ENCODE measurements around the gene ENPP6. TPM values are rescaled to one million over a fixed set of nuclear protein-coding genes. Genes with fewer than 3 reads are reported as not detected.

Gene ENPP6
- total RNA-seq, 1 donor = not detected

- Histone ChIP-seq H2AFZ (ENCODE audit: low read length) (no peak overlapping the region), H3K27me3 (ENCODE audit: insufficient read depth, low read length) (no peaks in the 10 kb centered on the region), H3K4me3 (ENCODE audit: insufficient read depth, low read length) (no peak overlapping the region), H3K9me3 (ENCODE audit: low read depth, low read length) (no peaks in the 10 kb centered on the region), H3K36me3 (ENCODE audit: insufficient read depth, low read length) (no peaks in the 10 kb centered on the region), H3K27ac (ENCODE audit: low read depth, low read length) (no peak overlapping the region), H4K20me1 (ENCODE audit: insufficient read depth, low read length) (no peaks in the 10 kb centered on the region), H3K4me2 (ENCODE audit: insufficient read depth, low read length) (no peak overlapping the region), H3K4me1 (ENCODE audit: insufficient read depth, low read length) (peaks cover 15% of the 10 kb centered on the region), H3K79me2 (ENCODE audit: insufficient read depth, low read length) (no peaks in the 10 kb centered on the region)
- TF ChIP-seq, protein P1, sequence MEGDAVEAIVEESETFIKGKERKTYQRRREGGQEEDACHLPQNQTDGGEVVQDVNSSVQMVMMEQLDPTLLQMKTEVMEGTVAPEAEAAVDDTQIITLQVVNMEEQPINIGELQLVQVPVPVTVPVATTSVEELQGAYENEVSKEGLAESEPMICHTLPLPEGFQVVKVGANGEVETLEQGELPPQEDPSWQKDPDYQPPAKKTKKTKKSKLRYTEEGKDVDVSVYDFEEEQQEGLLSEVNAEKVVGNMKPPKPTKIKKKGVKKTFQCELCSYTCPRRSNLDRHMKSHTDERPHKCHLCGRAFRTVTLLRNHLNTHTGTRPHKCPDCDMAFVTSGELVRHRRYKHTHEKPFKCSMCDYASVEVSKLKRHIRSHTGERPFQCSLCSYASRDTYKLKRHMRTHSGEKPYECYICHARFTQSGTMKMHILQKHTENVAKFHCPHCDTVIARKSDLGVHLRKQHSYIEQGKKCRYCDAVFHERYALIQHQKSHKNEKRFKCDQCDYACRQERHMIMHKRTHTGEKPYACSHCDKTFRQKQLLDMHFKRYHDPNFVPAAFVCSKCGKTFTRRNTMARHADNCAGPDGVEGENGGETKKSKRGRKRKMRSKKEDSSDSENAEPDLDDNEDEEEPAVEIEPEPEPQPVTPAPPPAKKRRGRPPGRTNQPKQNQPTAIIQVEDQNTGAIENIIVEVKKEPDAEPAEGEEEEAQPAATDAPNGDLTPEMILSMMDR (IDR thresholded peaks at IDR 0.05; ENCODE audit: extremely low read depth, low read depth, low read length) = no peak
- DNase-seq (ENCODE audit: insufficient read length, low spot score, missing footprints) = no peak
Measured at GRCh38 chr4:184259081-184259480, 41.4 kb upstream of the ENPP6 start.

- Histone ChIP-seq H3K79me2 (ENCODE audit: insufficient read depth, low read length) (no peaks in the 10 kb centered on the region), H2AFZ (ENCODE audit: low read length) (no peak overlapping the region), H3K4me2 (ENCODE audit: insufficient read depth, low read length) (no peak overlapping the region), H3K9me3 (ENCODE audit: low read depth, low read length) (no peaks in the 10 kb centered on the region), H3K4me3 (ENCODE audit: insufficient read depth, low read length) (no peak overlapping the region), H3K36me3 (ENCODE audit: insufficient read depth, low read length) (no peaks in the 10 kb centered on the region), H3K27ac (ENCODE audit: low read depth, low read length) (no peak overlapping the region), H3K27me3 (ENCODE audit: insufficient read depth, low read length) (no peaks in the 10 kb centered on the region), H4K20me1 (ENCODE audit: insufficient read depth, low read length) (no peaks in the 10 kb centered on the region), H3K4me1 (ENCODE audit: insufficient read depth, low read length) (no peaks in the 10 kb centered on the region)
- DNase-seq (ENCODE audit: insufficient read length, low spot score, missing footprints) = no peak
- TF ChIP-seq, protein P1 (IDR thresholded peaks at IDR 0.05; ENCODE audit: extremely low read depth, low read depth, low read length) = no peak
Measured at GRCh38 chr4:184255871-184256642, 38.4 kb upstream of the ENPP6 start.

GRCh38 chr4:184255361-184255760 lies 37.7 kb upstream of the ENPP6 start:
- H3K36me3 ChIP-seq (ENCODE audit: insufficient read depth, low read length) = no peaks in the 10 kb centered on the region
- H2AFZ ChIP-seq (ENCODE audit: low read length) = no peak overlapping the region
- no peak for DNase-seq (ENCODE audit: insufficient read length, low spot score, missing footprints)
- TF ChIP-seq, protein P1 (IDR thresholded peaks at IDR 0.05; ENCODE audit: extremely low read depth, low read depth, low read length) = no peak
- no peak overlapping the region for H3K27ac ChIP-seq (ENCODE audit: low read depth, low read length)
- H3K4me3 ChIP-seq (ENCODE audit: insufficient read depth, low read length) = no peak overlapping the region
- no peaks in the 10 kb centered on the region for H3K9me3 ChIP-seq (ENCODE audit: low read depth, low read length)
- H3K79me2 ChIP-seq (ENCODE audit: insufficient read depth, low read length) = no peaks in the 10 kb centered on the region
- H3K4me1 ChIP-seq (ENCODE audit: insufficient read depth, low read length) = no peaks in the 10 kb centered on the region
- H3K4me2 ChIP-seq (ENCODE audit: insufficient read depth, low read length) = no peak overlapping the region
- H3K27me3 ChIP-seq (ENCODE audit: insufficient read depth, low read length) = no peaks in the 10 kb centered on the region
- H4K20me1 ChIP-seq (ENCODE audit: insufficient read depth, low read length) = no peaks in the 10 kb centered on the region

DNA sequence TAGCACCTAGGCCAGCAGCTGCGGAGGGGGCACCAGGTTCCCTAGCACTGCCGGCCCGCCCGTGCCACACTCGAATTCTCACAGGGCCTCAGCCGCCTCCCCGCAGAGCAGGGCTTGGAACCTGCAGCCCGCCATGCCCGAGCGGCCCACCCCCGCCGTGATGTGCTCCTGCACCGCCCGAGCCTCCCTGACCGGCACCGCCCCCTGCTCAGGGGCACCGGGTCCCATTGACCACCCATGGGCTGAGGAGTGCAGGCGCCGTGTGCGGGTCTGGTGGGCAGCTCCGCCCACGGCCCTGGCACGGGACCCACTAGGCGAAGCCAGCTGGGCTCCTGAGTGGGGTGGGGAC lies 35.4 kb upstream of the ENPP6 start:
- Histone ChIP-seq H3K36me3 (ENCODE audit: insufficient read depth, low read length) (no peaks in the 10 kb centered on the region), H3K4me2 (ENCODE audit: insufficient read depth, low read length) (no peak overlapping the region), H3K4me1 (ENCODE audit: insufficient read depth, low read length) (no peaks in the 10 kb centered on the region), H3K9me3 (ENCODE audit: low read depth, low read length) (no peaks in the 10 kb centered on the region), H4K20me1 (ENCODE audit: insufficient read depth, low read length) (no peaks in the 10 kb centered on the region), H2AFZ (ENCODE audit: low read length) (no peak overlapping the region), H3K27ac (ENCODE audit: low read depth, low read length) (no peak overlapping the region), H3K27me3 (ENCODE audit: insufficient read depth, low read length) (no peaks in the 10 kb centered on the region), H3K4me3 (ENCODE audit: insufficient read depth, low read length) (no peak overlapping the region), H3K79me2 (ENCODE audit: insufficient read depth, low read length) (no peaks in the 10 kb centered on the region)
- DNase-seq (ENCODE audit: insufficient read length, low spot score, missing footprints) = no peak
- TF ChIP-seq, protein P1 (IDR thresholded peaks at IDR 0.05; ENCODE audit: extremely low read depth, low read depth, low read length) = no peak

Measured in osteoblast (primary cell).